IPS-11a (cell line): Measurements from ENCODE around the gene DDO.
"Not testable (repeated sequence)": the region's sequence is repeated elsewhere in the genome, so short reads cannot be mapped to it uniquely, and the experiment has no call there.

Experiments used
- H3K4me3 ChIP-seq: one replicate; pipeline ENCODE4 v1.5.1; 2013; ENCODE audit warnings: low read depth, low read length, control low read depth

Gene DDO, protein sequence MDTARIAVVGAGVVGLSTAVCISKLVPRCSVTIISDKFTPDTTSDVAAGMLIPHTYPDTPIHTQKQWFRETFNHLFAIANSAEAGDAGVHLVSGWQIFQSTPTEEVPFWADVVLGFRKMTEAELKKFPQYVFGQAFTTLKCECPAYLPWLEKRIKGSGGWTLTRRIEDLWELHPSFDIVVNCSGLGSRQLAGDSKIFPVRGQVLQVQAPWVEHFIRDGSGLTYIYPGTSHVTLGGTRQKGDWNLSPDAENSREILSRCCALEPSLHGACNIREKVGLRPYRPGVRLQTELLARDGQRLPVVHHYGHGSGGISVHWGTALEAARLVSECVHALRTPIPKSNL

GRCh38 chr6:110415086-110415916, at the start of gene DDO:
DDO (minus strand) TSS chr6:110415575; CDS start chr6:110413462, 2,113 bp downstream.
- no peak within 1 kb of the TSS for H3K4me3 ChIP-seq

DNA sequence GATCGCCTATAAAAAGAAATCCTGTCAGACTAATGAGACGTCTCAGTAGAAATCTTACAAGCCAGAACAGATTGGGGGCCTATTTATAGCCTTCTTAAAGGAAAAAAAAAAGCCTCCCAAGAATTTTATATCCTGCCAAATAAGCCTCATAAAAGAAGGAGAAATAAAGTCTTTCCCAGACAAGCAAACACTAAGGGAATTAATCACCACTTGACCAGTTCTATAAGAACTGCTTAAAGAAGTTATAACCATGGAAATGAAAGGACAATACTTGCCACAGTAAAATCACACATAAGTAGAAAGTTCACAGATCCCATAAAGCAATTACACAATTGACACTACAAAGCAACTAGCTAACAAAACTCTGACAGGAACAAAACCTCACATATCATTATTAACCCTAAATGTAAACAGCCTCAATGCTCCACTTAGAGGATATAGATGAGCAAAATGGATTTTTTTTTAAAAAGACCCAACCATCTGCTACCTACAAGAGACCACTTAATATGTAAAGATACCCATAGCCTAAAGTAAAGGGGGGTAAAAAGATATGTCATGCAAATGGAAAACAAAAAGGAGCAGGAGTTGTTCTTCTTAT, 47.6 kb upstream of the DDO start:
- no peak overlapping the region for H3K4me3 ChIP-seq

- no peak overlapping the region for H3K4me3 ChIP-seq
Observed at GRCh38 chr6:110461376-110461775, 46.0 kb upstream of the DDO start.

DNA sequence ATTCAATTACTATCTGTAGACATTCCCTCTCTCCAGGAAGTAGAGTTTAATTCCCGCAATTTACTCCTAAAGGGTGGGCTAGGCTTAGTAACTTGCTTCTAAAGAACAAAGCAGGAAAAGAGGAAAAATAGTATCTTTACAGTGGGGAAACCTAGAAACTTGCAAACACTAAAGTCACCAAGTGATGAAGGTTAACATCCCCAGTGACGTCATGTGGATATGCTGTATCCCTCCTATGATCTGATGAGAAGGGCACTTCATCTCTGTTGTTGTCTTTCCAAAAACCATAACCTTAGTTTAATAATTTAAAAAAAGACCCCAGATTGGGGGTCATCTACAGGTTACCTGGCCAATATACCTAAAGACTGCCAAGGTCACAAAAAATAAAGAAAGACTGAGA, 43.8 kb upstream of the DDO start:
- H3K4me3 ChIP-seq, result no peak overlapping the region

GRCh38 chr6:110458476-110458875, 43.1 kb upstream of the DDO start:
- no peak overlapping the region for H3K4me3 ChIP-seq

DNA sequence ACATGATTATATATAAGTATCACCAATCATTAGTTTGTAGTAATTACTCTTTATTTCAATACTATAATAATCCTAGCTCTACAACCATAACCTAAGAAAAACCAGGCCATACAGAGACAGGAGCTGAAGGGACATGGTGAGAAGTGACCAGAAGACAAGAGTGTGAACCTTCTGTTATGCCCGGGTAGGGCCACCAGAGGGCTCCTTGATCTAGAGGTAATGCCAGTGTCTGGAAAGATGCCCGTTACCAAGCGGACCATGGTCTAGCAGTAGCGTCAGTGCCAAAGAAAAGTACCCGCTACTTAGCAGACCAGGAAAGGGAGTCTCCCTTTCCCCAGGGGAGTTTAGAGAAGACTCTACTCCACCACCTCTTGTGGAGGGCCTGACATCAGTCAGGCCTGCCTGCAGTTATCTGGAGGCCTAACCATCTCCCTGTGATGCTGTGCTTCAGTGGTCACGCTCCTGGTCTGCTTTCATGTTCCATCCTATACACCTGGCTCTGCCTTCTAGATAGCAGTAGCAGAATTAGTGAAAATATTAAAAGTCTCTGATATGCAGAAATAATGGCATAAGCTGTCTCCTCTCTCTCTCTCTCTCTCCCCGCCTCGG, 42.3 kb upstream of the DDO start:
- H3K4me3 ChIP-seq, result not testable (repeated sequence)

DNA sequence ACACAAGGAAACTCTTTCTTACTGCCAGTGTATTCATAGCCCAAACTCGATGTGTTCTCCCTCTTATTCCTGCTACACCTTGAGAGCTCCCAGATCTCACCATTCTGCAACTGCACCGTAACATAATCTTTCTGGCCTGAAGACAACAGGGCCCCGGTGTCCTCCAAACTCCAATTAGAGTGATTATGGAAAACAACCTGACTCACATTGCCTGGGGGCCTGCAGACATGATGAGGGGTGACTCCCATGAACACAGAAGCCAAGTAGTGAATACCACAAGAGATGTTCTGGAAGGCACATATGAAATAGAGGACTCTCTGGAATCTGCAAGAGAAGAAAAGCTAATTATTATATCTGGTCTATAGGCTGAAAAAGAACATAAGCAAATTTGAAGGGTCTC, 41.3 kb upstream of the DDO start:
- no peak overlapping the region for H3K4me3 ChIP-seq

DNA sequence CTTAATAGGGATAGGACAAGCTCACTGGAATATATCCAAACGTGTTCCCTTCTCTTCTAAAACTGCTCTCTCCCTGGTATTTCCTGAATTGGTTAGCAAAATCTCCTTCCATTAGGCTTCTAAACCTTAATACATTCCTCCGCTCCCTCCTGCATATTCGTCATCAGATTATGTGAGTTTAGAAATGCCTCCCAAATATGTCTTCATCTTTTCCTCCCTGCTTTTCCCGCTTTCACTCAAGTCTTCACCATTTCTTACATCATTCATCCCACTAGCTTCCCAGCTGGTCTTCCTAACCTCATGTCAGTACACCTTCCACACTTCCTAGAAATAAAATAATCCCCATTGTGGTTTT, 34.1 kb upstream of the DDO start:
- no peak overlapping the region for H3K4me3 ChIP-seq

- H3K4me3 ChIP-seq, result no peak overlapping the region
Observed at GRCh38 chr6:110448846-110449540, 33.6 kb upstream of the DDO start.

DNA sequence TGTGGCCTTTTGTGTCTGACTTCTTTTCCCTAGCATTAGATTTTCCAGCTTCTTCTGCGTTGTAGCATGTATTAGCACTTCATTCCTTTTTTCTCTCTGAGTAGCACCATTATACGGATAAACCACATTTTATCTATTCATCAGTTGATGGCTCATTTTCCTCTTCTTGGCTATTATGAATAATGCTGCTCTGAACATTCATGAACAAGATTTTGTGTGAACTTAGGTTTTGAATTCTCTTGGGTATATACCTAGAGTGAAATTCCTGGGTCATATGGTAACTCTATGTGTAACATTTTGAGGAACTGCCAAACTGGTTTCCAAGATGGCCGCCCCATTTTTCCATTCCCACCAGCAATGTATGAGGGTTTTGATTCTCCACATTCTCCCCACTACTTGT, 32.4 kb upstream of the DDO start:
- no peak overlapping the region for H3K4me3 ChIP-seq

DNA sequence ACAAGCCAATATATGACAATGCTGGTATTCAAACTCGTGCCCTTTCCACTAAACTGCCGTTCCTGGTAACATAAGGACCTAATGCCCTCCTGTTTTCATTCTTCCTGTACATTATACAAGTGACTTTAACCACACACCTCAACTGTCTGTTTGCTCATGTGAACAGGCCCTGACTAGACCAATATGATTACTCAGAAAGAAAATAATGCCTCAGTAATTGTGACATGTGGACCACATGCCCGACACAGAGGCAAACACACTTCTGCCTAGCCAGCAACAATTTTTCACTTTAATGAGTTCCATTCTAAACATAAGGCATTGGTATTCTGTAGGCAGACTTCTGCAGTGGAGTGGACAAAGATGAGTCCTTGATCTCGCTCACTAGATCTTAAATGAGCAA, 31.0 kb upstream of the DDO start:
- H3K4me3 ChIP-seq, result no peak overlapping the region

GRCh38 chr6:110440026-110440425, 24.7 kb upstream of the DDO start:
- no peak overlapping the region for H3K4me3 ChIP-seq

DNA sequence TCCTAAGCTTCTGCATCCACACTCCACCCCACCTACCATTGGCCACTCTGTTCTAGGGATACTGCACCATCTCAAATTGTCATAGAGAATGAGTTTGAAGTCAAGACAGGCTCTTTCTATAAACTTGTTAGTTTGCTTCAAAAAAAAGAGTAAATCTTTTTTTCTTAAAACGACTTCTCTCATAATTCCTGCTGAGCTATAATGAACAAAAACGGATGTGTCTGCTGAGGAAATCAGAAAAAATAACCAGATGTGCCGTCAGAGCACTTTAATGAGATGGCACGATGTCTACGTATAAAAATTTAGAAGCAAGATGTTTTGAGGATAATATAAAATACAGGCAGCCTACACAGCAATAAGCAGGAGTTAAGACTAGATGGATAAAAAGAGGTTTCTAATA, 24.0 kb upstream of the DDO start:
- H3K4me3 ChIP-seq, result no peak overlapping the region

GRCh38 chr6:110434961-110435602, 19.7 kb upstream of the DDO start:
- H3K4me3 ChIP-seq, result no peak overlapping the region

DNA sequence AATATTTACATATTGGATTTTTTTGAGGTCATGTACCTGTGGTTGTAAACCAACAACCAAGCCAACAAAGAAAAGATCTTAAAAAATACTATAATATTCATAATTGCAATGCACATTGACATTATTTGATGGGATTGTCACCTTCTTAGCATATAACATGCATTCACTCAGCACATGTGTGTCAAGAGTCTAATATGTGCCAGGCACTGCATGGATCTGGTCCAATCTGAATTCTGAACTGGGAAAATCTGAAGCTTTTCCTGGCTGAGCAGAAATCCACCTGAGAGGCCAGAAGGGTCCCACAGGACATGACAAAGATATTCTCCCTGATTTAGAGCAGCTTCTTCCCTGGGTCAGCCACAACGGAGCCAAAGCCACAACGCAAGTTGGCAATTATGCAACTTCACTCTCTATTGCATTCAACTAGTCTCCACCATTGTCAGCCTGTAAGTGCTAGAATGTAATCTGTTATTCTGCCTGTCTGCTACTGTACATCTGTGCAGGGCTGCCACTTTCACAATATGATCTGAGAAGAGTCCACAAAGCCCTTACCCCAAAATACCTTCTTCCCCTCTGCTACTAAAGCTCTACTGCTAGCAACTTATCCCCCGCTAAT, 17.0 kb upstream of the DDO start:
- H3K4me3 ChIP-seq, result no peak overlapping the region

GRCh38 chr6:110430741-110431140, 15.4 kb upstream of the DDO start:
- H3K4me3 ChIP-seq, result no peak overlapping the region

DNA sequence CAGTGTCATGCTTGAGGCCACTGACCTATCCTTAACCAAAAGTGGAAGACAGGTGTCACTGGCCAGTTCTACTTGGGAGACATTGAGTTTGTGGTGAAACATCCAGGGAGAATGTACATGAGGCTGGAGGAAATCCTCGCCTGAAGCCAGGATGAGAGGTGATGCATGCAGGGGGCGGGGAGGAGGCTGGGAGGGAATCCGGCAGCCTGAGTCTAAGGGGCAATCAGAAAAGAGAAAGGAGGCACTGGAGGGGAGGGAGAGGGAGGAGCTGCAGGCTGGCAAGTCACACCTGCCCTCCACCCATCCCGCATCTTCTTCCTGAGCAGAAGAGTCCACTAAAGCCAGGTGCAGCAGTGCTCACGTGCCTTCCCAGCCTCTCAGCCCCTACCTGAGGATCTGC, 14.9 kb upstream of the DDO start:
- H3K4me3 ChIP-seq, result no peak overlapping the region

GRCh38 chr6:110428153-110428552, 12.8 kb upstream of the DDO start:
- H3K4me3 ChIP-seq, result no peak overlapping the region

GRCh38 chr6:110425816-110426215, 10.4 kb upstream of the DDO start:
- no peak overlapping the region for H3K4me3 ChIP-seq

- H3K4me3 ChIP-seq, result no peak overlapping the region
Observed at GRCh38 chr6:110422444-110422822, 7.1 kb upstream of the DDO start.
